ENCODE results near the gene GSTP1. TPM values are rescaled to one million over a fixed set of nuclear protein-coding genes. Genes with fewer than 3 reads are reported as not detected.

The GSTP1 gene
- total RNA-seq, 1 donor from 2014 or later, result 436 TPM

DNA sequence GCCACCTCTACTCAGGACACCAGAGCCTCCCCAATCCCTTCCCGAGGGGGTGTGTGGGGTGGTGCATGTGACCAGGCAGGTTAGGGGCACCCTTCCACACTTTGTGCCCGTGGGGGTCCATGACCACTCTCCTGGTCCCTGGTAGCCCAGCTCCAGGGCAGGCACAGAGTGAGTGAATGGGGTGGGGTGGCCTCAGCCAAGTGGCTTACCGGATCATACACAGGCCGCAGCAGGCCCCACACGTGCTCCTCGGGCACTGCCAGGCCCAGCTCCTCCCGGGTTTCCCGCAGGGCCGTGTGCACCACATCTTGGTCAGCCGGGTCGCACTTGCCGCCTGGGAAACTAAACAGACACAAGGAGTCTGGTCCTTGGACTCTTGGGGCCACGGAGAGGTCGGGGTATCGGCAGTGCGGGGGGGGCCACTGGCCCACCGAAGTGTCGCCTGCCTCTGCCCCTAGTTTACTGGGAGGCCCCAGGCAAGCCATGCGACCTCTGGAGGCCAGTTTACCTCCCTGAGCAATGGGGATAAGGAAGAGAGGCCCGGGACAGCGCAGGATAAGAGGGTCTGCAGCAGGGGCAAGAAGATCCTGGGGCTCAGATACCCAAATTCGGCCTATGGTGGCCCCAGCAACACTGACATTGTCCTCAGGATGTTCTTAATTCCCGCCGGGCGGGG is 45.2 kb downstream of the GSTP1 start:
- peak overlapping the region; percentile 60 for H3K4me3 ChIP-seq

DNA sequence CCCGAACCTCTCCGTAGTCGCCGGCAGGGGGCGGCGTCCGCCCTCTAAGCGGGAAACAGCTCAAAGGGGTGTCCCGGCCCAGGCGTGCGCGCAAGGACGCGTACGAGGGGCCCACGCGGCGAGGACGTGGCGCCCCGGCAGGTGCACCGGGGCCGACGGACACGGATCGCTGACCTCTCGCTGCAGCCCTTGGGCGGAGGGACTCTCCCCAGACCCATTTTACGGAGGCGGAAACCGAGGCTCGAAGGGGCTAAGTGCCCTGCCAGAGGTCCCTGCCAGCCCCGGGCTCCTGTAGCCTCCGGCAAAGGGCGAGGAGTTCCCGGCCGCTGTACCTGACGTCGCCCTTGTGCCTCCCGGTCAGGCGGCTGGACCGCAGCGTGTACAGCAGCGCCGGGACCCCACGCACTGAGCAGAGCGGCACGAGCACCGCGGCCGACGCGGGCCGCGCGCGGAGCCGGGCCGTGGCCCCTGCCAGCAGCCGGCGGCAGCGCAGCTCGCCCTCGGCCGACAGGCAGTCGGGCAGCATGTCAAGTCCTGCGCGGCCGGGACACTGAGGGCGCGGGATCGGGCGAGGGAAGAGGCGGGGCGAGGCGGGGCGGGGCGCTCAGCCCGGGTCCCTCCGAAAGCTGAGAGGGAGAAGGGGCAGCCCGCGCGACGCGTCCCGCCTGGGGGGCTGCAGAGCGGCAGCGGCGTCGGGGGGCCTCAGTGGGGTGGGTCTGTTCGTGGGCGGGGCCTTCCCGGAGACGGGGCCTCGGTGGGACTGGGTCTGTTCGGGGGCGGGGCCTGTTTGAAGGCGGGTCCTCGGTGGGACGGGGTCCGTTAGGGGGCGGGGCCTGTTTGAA is 46.0 kb downstream of the GSTP1 start, which contains the start of gene NUDT8:
Gene NUDT8 (minus strand): TSS at position 552 of the 842 bp plus-strand sequence. CDS start 26 bp downstream, at position 526.
- H2AFZ ChIP-seq (replicated peaks), result no peak within 1 kb of the TSS
- peak within 1 kb of the TSS; percentile 78 for H3K4me2 ChIP-seq
- peak within 1 kb of the TSS; percentile 36 for H3K9ac ChIP-seq
- peaks cover 59% of the 10 kb centered on the region for H3F3A ChIP-seq (ENCODE audit: low read depth)
- no peak for TF ChIP-seq EZH2 (IDR thresholded peaks at IDR 0.05)
- no peak for TF ChIP-seq EZH2phosphoT487 (IDR thresholded peaks at IDR 0.05)
- TF ChIP-seq, protein P1, sequence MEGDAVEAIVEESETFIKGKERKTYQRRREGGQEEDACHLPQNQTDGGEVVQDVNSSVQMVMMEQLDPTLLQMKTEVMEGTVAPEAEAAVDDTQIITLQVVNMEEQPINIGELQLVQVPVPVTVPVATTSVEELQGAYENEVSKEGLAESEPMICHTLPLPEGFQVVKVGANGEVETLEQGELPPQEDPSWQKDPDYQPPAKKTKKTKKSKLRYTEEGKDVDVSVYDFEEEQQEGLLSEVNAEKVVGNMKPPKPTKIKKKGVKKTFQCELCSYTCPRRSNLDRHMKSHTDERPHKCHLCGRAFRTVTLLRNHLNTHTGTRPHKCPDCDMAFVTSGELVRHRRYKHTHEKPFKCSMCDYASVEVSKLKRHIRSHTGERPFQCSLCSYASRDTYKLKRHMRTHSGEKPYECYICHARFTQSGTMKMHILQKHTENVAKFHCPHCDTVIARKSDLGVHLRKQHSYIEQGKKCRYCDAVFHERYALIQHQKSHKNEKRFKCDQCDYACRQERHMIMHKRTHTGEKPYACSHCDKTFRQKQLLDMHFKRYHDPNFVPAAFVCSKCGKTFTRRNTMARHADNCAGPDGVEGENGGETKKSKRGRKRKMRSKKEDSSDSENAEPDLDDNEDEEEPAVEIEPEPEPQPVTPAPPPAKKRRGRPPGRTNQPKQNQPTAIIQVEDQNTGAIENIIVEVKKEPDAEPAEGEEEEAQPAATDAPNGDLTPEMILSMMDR (IDR thresholded peaks at IDR 0.05), result peak; percentile 87
- H3K36me3 Mint-ChIP-seq, result peaks cover 15% of the 10 kb centered on the region
- peaks cover 8% of the 10 kb centered on the region for H3K4me1 ChIP-seq
- H3K4me3 ChIP-seq, result peak within 1 kb of the TSS; percentile 69
- H4K20me1 ChIP-seq (ENCODE audit: low read depth), result no peaks in the 10 kb centered on the region
- H3K27me3 ChIP-seq, result no peaks in the 10 kb centered on the region
- peaks cover 2% of the 10 kb centered on the region for H3K9me3 Mint-ChIP-seq
- peak within 1 kb of the TSS; percentile 85 for H3K4me3 Mint-ChIP-seq
- no peaks in the 10 kb centered on the region for H3K79me2 ChIP-seq (ENCODE audit: low read depth)
- peak within 1 kb of the TSS; percentile 53 for H3K27ac Mint-ChIP-seq
- peaks cover 14% of the 10 kb centered on the region for H3K4me1 Mint-ChIP-seq
- no peaks in the 10 kb centered on the region for H3K36me3 ChIP-seq
- peak; percentile 94 for DNase-seq (ENCODE audit: low spot score)
- peaks cover 9% of the 10 kb centered on the region for H3K27me3 Mint-ChIP-seq (ENCODE audit: insufficient read depth, low read depth)
- H3K9me3 ChIP-seq (ENCODE audit: low read depth), result no peaks in the 10 kb centered on the region
- H3K27ac ChIP-seq, result peak within 1 kb of the TSS; percentile 84

More for the DNA sequence above, 45.2 kb downstream of the GSTP1 start:
- H4K20me1 ChIP-seq (ENCODE audit: low read depth), result peaks cover 2% of the 10 kb centered on the region
- no peak overlapping the region for H3K27ac ChIP-seq
- H3K4me1 ChIP-seq, result peaks cover 8% of the 10 kb centered on the region
- H3K27me3 ChIP-seq, result no peaks in the 10 kb centered on the region
- no peaks in the 10 kb centered on the region for H3K36me3 ChIP-seq
- H3K9me3 Mint-ChIP-seq, result peaks cover 2% of the 10 kb centered on the region
- H3K79me2 ChIP-seq (ENCODE audit: low read depth), result no peaks in the 10 kb centered on the region
- DNase-seq (ENCODE audit: low spot score), result no peak
- H3K27ac Mint-ChIP-seq, result peak overlapping the region; percentile 69
- H3K36me3 Mint-ChIP-seq, result peaks cover 16% of the 10 kb centered on the region
- TF ChIP-seq EZH2phosphoT487 (IDR thresholded peaks at IDR 0.05) (no peak), EZH2 (IDR thresholded peaks at IDR 0.05) (no peak)
- TF ChIP-seq, protein P1 (IDR thresholded peaks at IDR 0.05), result no peak
- H3K9ac ChIP-seq, result no peak overlapping the region
- peak overlapping the region; percentile 80 for H3K4me3 Mint-ChIP-seq
- H3K4me1 Mint-ChIP-seq, result peaks cover 14% of the 10 kb centered on the region
- H2AFZ ChIP-seq (replicated peaks), result no peak overlapping the region
- H3K4me2 ChIP-seq, result peak overlapping the region; percentile 78
- H3K27me3 Mint-ChIP-seq (ENCODE audit: insufficient read depth, low read depth), result peaks cover 9% of the 10 kb centered on the region
- H3K9me3 ChIP-seq (ENCODE audit: low read depth), result no peaks in the 10 kb centered on the region
- H3F3A ChIP-seq (ENCODE audit: low read depth), result peaks cover 63% of the 10 kb centered on the region

DNA sequence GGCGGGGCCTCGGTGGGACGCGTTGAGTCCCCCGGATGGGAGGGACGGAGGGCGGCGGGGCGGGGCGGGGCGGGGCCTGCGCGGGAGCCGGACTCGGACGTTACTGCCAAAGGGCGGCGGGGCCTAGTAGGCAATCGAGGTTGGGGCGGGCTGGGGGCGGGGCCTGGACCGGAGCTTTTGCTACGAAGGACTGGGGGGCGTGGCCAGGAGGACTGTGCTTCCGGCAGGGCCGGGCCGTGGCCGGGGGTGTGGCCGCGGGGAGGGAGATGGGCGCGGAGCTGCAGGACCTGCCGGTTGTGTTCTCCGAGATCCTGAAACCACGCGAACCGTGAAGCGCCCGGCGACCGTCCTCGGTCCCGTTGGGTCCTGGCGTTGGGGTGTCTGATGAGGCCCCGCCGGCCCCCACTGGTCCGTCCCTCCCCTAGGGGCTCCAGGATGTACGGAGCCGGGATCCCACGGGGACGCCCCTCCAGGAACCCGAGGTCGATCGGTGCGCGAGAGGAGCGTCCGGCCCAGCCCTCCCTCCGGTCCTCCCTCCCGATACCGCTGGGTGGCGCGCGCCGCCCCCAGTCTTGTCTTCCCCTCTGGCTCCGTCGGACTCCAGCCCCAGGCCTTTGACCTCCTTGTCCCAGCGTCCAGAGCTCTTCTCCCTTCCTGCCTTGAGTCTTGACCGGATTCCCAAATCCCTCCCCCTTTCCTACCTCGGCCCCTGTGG is 46.8 kb downstream of the GSTP1 start:
- Histone ChIP-seq H2AFZ (replicated peaks) (no peak overlapping the region), H4K20me1 (ENCODE audit: low read depth) (no peaks in the 10 kb centered on the region), H3F3A (ENCODE audit: low read depth) (peaks cover 52% of the 10 kb centered on the region), H3K27ac (peak overlapping the region; percentile 84), H3K9me3 (ENCODE audit: low read depth) (no peaks in the 10 kb centered on the region), H3K9ac (peak overlapping the region; percentile 36), H3K36me3 (no peaks in the 10 kb centered on the region), H3K4me2 (peak overlapping the region; percentile 73), H3K27me3 (no peaks in the 10 kb centered on the region), H3K4me3 (peak overlapping the region; percentile 69), H3K4me1 (peaks cover 8% of the 10 kb centered on the region), H3K79me2 (ENCODE audit: low read depth) (no peaks in the 10 kb centered on the region)
- Mint-ChIP-seq H3K4me3 (peak overlapping the region; percentile 85), H3K36me3 (peaks cover 12% of the 10 kb centered on the region), H3K27me3 (ENCODE audit: insufficient read depth, low read depth) (peaks cover 5% of the 10 kb centered on the region), H3K4me1 (peaks cover 14% of the 10 kb centered on the region), H3K27ac (peak overlapping the region; percentile 53), H3K9me3 (peaks cover 2% of the 10 kb centered on the region)
- peak; percentile 100 for DNase-seq (ENCODE audit: low spot score)
- TF ChIP-seq, protein P1 (IDR thresholded peaks at IDR 0.05), result peak; percentile 86
- TF ChIP-seq EZH2 (IDR thresholded peaks at IDR 0.05), result no peak

All from neural progenitor cell (in vitro differentiated cells).